ENCODE data around the gene TFF1.

Gene TFF1

DNA sequence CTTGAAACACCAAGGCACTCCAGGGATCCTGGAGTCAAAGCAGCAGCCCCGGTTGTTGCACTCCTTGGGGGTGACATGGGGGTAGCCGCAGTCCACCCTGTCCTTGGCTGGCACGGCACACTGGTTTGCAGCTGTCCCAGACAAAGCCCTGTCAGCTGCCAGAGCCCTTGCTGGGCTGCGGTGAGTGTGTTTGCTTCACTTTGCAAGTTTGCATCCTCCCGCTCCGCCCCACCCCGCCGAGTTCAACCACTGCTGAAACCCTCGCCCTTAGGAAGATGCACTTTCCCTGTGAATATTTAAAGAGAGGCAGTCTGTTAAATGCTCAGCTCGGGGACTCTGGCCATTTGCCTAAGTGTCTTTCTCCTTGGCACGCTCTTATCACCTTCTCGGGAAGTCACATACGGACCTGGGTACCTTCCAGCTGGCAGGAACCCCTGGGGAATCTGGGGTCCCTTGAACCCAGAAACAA, 52.8 kb downstream of the TFF1 start:
- no peak overlapping the region for H3K4me3 ChIP-seq (ENCODE audit: low read length)
- H3F3A ChIP-seq (ENCODE audit: insufficient read depth, low read length), result no peaks in the 10 kb centered on the region
- no peaks in the 10 kb centered on the region for H3K9me2 ChIP-seq (replicated peaks; ENCODE audit: insufficient read depth, low read length)
- TF ChIP-seq, protein P1, sequence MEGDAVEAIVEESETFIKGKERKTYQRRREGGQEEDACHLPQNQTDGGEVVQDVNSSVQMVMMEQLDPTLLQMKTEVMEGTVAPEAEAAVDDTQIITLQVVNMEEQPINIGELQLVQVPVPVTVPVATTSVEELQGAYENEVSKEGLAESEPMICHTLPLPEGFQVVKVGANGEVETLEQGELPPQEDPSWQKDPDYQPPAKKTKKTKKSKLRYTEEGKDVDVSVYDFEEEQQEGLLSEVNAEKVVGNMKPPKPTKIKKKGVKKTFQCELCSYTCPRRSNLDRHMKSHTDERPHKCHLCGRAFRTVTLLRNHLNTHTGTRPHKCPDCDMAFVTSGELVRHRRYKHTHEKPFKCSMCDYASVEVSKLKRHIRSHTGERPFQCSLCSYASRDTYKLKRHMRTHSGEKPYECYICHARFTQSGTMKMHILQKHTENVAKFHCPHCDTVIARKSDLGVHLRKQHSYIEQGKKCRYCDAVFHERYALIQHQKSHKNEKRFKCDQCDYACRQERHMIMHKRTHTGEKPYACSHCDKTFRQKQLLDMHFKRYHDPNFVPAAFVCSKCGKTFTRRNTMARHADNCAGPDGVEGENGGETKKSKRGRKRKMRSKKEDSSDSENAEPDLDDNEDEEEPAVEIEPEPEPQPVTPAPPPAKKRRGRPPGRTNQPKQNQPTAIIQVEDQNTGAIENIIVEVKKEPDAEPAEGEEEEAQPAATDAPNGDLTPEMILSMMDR (IDR thresholded peaks at IDR 0.05; ENCODE audit: low read length), result no peak
- TF ChIP-seq EZH2 (optimal IDR thresholded peaks at IDR 0.05; ENCODE audit: low read depth, low read length) (no peak), EZH2phosphoT487 (IDR thresholded peaks at IDR 0.05; ENCODE audit: low read length) (no peak)
- H3K9me3 ChIP-seq (replicated peaks; ENCODE audit: insufficient read depth, low read length), result no peaks in the 10 kb centered on the region
- DNase-seq, result peak; percentile 46
- H3K27me3 ChIP-seq (replicated peaks; ENCODE audit: insufficient read depth, low read length), result peaks cover 98% of the 10 kb centered on the region
- no peak overlapping the region for H2AFZ ChIP-seq (ENCODE audit: low read length)
- H3K4me2 ChIP-seq (ENCODE audit: low read depth, low read length), result no peak overlapping the region
- no peaks in the 10 kb centered on the region for H3K79me2 ChIP-seq (ENCODE audit: low read length)
- no peaks in the 10 kb centered on the region; the same call in 1 of the 2 replicates for H3K4me1 ChIP-seq (ENCODE audit: low read length)
- H3K27ac ChIP-seq (ENCODE audit: low read length), result no peak overlapping the region
- H3K9ac ChIP-seq (ENCODE audit: low read length), result no peak overlapping the region
- no peaks in the 10 kb centered on the region for H4K20me1 ChIP-seq (ENCODE audit: insufficient read depth, low read length)
- H3K36me3 ChIP-seq (replicated peaks; ENCODE audit: insufficient read depth, low read length), result no peaks in the 10 kb centered on the region

DNA sequence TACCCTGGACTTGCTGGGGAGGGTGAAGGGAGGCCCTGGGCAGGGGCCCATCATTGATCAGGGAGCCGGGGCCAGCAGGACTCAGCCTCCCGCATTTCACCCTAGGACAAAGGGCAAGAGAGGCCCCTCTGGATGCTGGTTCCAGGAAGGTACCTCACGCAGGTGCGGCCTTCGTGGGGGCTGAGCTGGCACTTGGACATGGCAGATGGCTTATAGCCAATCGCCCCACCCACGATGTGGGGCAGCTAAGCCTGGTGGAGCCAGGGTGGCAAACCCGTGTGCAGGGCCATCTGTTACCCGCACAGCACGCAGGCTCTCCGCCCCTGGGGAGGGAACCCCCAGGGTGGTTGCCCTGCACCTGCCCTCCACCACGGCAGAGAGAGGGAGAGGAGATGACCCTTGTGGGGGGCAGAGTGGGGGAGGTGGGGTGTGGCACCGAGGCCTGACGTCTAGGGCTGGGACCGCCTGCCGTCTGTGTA, 53.7 kb downstream of the TFF1 start:
- Histone ChIP-seq H3K4me3 (ENCODE audit: low read length) (no peak overlapping the region), H3K9me2 (replicated peaks; ENCODE audit: insufficient read depth, low read length) (no peaks in the 10 kb centered on the region), H3K4me2 (ENCODE audit: low read depth, low read length) (no peak overlapping the region), H3K36me3 (replicated peaks; ENCODE audit: insufficient read depth, low read length) (no peaks in the 10 kb centered on the region), H3K27ac (ENCODE audit: low read length) (no peak overlapping the region), H3K27me3 (replicated peaks; ENCODE audit: insufficient read depth, low read length) (peaks cover 98% of the 10 kb centered on the region), H2AFZ (ENCODE audit: low read length) (no peak overlapping the region), H3K9ac (ENCODE audit: low read length) (no peak overlapping the region), H4K20me1 (ENCODE audit: insufficient read depth, low read length) (no peaks in the 10 kb centered on the region), H3F3A (ENCODE audit: insufficient read depth, low read length) (no peaks in the 10 kb centered on the region), H3K4me1 (ENCODE audit: low read length) (no peaks in the 10 kb centered on the region; the same call in 1 of the 2 replicates), H3K9me3 (replicated peaks; ENCODE audit: insufficient read depth, low read length) (no peaks in the 10 kb centered on the region), H3K79me2 (ENCODE audit: low read length) (no peaks in the 10 kb centered on the region)
- DNase-seq, result no peak
- TF ChIP-seq, protein P1 (IDR thresholded peaks at IDR 0.05; ENCODE audit: low read length), result no peak
- TF ChIP-seq EZH2phosphoT487 (IDR thresholded peaks at IDR 0.05; ENCODE audit: low read length), result no peak
- no peak for TF ChIP-seq EZH2 (optimal IDR thresholded peaks at IDR 0.05; ENCODE audit: low read depth, low read length)
